NCI-H524 (cell line): Measurements from ENCODE around the gene ZFR.
A peak's percentile ranks its signal among the peaks of the same experiment; 100 is the strongest.
"Not testable (repeated sequence)": the region's sequence is repeated elsewhere in the genome, so short reads cannot be mapped to it uniquely, and the experiment has no call there.

Experiments
- DNase-seq, 2 experiments: peaks; one replicate each; lab custom pipeline; 2025; lab: John Stamatoyannopoulos, UW

The ZFR gene

DNA sequence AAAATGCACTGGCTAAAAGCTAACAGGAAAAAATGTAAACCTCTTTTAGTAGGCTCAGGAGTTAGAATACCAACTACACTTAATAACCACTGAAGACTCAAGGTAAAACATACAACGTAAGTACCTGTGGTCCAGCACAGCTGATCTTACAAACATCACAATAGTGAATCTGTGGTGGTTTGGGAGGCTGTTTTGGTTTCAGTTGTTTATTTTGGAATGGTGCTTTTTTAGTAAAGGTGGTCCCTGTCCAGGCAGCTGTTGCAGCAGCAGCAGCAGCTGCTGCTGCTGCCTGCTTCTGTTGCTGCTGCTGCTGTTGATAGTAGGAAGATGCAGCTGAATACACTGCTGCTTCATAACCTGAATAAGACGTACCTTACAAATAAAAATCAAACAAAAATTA is 37.9 kb downstream of the ZFR start:
- no peak for DNase-seq

DNA sequence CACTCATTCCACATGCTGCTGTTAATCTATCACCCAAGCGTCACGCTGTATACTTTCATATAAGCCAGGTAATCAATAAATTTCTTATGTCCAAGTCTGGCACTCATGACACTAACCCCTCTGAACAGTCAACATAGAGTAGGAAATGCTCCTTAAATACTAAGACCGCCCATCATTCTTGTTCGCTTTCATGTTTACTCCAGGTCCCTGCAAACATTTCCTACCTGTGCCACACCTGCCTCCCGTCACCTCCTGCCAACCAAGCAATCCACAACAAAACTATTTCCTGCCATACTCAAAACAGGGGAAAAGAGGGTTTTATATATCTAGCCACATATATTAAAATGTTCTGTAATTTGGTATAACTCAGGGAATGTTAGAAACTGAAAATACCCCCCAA is 39.0 kb downstream of the ZFR start:
- no peak for DNase-seq

DNA sequence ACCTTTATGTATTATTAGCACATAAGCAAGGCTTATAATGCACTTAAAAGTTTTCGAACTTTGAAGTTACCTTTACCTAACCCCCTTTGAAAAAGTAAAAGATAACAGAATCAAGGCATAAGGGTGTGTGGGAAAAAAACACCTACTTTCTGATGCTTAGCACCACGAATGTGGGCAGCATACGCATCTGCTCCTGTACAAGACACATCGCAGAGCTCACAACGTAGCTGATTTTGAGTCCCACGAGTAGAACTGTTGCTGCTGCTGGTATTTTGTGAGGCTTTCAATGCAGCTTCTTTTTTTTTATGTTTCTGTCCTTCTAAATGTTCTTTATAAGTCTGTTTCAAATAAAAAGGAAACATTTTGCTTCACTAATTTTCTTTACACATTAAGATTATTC is 40.8 kb downstream of the ZFR start:
- no peak for DNase-seq

DNA sequence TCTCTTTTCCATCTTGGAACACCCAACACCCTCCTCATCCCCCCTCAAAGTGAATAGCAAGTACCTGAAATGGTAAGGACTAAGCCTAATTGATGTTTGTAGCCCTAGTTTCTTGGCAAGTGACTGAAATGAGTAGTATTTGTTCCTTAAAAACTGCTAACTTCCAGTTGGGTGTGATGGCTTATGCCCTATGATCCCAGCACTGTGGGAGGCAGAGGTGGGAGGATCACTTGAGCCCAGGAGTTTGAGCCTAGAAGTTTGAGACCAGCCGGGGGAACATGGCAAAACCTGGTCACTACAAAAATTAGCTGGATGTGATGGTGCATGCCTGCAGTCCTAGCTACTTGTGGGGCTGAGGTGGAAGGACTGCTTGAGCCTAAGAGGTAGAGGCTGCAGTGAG is 44.1 kb downstream of the ZFR start:
- no peak for DNase-seq

DNA sequence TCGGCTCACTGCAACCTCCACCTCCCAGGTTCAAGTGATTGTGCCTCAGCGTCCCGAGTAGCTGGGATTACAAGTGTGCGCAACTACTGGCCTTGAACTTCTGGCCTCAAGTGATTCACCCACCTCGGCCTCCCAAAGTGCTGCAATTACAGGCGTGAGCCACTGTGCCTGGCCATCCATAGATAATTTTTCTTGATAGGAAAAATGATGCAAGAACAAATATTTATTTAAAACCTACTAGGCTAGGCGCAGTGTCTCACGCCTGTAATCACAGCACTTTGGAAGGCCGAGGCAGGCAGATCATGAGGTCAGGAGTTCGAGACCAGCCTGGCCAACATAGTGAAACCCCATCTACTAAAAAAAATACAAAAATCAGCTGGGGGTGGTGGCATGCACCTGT is 45.8 kb downstream of the ZFR start:
- DNase-seq = not testable (repeated sequence)

DNA sequence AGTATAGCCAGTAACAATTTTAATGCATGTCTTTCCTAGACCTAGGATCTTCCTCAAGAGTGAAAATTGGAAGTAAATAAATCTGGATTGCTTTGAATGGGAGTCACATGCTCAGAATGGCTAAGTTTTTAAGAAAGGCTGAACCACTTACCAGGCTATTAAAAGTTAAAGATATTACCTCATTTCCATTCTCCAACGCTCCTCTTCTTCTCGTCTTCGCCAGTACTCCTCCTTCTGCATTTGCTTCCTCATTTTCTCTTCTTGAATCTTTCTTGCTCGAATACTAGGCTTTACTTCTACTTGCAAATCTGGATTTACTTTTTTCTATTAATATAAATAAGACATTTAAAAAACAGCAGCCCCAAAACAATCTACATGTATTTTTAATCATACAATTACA is 49.6 kb downstream of the ZFR start:
- DNase-seq = no peak

DNA sequence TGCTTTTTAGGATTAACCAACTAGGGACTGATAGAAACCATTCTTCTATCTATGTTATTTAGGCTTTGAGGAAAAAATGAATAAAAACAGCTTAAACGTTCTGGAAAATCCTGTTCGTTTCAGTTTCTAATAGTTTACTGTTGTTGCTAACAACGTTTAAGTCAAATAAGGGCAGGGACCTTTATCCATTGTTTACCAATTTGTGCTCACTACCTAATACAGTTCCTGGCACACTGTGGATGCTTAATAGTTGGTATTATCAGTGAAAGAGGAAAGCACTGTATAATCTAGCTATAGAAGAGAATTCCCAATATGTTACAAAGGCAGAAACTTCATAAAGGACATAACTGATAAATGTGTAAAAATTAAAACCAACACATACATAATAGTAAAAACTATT is 52.5 kb downstream of the ZFR start:
- no peak for DNase-seq

DNA sequence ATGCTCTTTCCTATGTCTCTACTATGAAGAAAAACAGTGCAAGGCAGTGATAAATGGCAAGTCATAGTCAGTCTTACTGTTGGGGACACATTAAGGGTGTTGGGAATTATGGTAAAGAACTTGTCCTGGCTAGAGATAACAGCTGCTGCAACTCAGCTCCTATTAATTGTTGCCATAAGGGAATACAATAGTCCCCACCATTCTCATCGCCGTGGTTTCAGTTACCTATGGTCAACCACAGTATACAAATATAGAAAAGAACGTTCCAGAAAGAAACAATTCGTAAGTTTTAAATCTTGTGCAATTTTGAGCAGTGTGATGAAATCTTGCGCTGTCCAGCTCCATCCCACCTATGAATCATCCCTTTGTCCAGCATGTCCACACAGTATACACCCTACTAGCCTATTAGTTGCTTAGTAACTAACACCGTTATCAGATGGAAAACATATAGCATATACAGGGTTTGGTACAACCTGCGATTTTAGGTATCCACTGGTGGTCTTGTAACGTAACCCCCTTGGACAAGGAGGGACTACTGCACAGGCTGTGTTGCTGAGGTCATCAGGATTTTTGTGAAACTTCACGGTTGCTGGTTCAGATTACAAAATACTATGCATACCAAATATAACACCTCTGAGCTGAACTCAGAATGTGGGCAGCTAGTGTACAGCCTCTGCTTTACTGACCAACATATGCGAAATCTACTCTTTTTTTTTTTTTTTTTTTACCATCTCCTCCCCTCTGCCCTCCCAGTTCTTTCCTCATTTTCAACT is 53.5 kb downstream of the ZFR start:
- peak in 1 of 2 experiments; percentile 10 for DNase-seq

DNA sequence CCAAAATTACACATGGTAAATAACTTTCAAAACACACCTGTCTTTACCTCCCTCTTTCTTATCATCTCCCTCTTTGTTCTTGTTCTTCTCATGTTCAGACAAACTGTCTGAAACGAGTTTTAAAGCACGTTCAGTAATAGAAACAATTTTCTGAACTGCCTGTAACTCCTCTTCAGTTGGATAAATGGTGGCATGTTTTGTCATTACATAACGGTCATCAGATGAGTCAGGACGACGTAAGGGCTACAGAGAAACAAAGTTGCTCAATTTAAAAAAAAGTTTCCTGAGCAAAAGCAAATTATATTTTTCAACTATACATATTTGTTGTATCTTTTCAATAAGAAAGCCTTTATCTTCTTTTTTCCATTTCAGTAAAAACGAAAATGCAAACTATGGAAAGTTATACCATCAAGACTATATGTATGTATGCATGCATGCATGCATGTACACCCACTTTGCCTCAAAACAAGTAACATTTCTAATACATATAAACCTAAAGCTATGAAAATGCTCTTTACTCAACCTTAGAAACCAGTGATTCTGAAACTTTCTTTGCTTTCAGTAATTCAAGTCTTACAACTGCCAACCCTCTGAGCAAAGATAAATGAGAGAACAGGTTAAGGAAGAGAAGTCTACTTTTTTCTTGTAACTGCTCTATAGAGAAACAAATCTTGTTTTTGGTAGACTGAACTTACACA is 56.0 kb downstream of the ZFR start:
- DNase-seq = no peak

DNA sequence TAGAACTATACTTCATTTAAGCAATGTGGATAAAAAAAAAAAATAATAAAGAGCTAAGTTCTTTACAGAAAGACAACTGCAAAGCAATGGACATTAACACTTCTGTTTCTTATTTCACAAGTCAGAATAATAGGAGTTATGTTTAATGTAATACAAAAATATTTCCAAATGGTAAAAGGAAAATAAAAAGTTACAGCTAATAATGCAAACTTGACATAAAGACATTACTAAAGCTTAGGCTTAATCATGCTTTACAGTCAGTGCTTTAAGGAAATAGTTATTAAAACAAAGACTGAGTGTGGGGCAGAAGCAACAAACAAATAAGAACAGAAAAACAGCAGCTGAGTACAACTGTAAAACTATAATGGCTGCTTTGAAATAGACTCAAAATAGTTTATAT is 56.7 kb downstream of the ZFR start:
- no peak for DNase-seq

DNA sequence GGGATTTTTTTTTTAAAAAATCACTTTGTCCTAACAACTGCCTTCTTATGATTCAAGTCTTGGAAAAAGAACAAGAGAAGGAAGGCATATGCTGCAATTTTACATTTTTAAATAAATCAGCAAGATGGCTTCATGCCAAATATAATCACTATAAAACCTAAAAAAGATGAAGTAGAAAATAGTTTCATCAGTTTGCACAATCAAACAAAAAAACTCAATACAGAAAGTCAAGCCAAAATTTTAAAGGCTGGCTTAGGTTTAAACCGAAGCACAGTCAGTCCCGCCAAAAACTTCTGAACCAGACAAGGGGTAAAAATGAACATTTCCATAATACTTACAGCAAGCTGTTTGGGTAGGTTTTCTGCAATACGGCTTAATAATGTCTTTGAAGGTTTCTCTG is 57.3 kb downstream of the ZFR start:
- DNase-seq = no peak

DNA sequence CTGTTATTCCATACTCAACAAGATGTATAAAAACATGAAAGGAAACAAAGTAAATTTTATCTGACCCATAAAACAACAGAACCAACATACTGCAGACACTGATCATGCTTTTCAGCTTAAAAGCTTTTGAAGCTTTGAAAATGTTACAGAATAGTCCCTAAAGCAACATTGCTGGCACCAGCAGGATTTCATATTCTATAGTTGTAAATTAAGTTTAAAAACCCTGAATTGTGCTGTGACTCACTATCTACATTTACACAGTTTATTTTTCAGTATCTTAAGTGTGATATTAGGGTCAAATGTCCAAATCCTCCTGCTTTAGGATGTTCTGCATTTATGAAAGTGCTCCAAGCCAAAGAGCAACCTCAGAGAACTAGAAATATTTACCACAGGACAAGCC is 59.9 kb downstream of the ZFR start:
- DNase-seq = no peak

DNA sequence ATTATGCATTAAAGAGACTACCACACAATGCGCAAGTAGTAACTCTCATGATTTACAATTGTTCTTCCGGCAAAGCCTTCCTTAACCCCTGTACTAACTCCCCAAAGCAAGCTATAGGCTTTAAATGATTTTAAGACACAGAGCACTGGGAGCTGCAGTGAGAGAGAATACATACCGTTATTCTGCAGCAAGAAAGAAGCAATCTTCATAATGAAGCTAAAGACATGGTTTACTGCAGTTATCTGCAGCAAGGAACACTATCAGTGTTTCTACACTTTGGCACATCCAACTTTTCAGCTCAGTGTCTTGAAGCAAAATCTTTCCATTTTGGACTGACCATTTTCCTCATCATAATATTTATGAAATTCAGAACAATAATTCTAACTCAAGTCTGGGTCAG is 61.0 kb downstream of the ZFR start:
- no peak for DNase-seq

DNA sequence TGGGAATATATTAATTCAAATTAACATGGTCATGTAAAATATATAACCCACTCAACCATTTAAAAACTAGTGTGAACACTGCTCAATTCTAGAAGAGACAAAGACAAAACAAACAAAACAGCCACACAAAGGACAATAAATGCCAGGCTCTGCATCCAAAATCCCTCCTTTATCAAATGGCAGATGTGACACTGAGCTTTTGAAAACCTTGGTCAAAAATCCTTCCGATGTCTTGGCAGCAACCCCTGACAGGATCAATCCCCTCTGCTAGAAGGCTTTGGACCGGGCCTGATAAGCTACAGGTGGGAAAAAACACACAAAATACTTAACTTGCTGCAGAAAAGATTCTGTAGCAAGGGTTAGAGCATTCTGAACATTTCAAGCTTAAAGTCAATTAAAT is 61.5 kb downstream of the ZFR start:
- DNase-seq = no peak

DNA sequence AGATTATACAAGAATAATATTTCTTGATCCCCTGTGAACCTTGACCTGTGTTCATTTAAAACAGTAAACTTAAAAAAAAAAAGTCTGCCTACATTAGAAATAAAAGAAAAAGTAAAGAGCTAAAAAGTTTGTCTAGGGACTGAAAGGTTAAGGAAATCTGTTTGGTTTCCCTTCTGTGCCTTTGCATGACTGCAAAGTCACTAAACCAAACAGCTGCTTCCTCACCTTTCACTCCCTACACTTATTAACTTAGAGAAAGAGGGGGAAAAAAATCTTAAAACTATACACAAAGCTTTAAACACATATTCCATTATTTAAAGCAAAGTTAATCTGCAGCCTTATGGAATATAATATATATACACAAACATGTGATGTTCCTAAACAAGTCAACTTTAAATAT is 65.1 kb downstream of the ZFR start:
- no peak for DNase-seq

DNA sequence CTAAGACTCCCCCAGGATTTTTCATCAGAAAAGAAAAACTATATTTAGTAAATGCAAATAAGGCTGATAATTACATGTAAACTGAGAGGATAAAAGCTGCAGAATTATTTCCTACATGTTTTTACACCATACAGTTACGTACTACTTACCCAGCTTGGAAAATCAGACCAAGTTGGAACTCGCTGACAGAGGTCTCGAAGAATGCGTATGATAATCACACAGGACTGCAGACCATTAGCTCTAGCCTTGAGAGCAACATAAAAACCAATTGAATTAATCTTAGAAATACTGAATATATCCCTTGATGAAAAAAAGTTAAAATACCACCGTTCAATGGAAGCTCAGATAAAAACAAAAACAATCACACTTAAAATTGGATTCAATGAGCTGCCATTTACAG is 65.6 kb downstream of the ZFR start:
- no peak for DNase-seq

DNA sequence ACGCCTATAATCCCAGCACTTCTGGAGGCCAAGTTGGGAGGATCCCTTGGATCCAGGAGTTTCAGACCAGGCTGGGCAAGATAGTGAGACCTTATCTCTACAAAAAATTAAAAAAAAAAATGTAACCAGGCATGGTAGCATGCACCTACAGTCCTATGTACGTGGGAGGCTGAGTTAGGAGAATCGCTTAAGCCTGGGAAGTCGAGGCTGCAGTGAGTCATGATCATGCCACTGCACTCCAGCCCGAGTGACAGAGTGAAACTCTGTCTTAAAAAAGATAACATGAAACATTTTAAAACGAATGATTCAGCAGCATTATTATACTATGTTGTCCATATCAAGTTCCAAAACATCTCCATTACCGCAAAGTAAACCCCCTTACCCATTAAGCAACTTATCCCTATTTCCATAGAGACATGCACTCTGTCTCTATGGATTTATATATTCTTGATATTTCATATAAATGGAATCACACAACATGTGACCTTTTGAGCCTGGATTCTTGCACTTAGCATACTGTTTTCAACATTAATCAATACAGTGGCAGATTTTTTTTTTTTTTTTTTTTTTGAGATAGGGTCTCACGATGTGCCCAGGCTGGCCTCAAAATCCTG is 74.9 kb downstream of the ZFR start:
- DNase-seq = no peak

DNA sequence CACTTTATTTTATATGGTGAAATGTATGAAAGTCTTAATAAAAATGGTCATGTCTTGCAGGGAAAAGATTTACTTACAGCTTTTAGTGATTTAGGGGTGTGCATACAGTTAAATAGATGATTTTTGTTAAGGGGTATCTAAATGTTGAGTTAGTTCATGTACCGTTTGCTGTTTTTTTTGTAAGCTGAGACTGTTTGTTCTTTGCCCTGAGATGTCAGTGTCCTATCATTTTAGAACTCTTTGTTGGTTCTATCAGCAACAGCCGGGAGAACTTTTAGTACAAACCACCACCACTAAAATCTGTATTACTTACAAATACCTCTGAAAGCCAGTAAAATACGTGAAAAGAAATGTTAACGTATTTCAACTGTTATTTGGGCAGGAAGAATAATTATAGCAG is 75.5 kb downstream of the ZFR start:
- no peak for DNase-seq

DNA sequence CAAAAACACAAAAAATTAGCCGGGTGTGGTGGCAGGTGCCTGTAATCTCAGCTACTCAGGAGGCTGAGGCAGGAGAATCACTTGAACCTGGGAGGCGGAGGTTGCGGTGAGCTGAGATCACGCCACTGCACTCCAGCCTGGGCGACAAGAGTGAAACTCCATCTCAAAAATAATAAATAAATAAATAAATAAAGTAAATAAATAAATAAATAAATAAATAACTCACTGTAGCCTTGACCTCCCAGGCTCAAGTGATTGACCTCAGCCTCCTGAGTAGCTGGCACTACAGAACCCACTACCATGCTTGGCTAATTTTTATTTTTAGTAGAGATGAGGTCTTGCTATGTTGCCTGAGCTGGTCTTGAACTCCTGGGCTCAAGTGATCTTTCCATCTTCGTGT is 77.3 kb downstream of the ZFR start:
- DNase-seq = not testable (repeated sequence)

DNA sequence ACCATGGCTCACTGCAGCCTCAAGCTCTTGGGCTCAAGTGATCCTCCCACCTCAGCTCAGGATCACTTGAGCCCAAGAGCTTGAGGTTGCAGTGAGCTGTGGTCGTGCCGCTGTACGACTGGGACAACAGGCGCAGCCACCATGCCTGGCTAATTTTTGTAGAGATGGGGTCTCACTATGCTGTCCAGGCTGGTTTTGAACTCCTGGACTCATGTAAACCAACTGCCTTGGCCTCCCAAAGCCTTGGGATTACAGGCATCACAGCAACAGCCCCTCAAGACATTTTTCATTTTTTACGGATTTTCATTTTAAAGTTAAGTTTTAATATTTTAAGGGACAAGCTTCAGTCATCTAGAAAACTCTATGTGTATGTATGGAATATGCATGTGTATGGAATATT is 78.9 kb downstream of the ZFR start:
- DNase-seq = no peak

DNA sequence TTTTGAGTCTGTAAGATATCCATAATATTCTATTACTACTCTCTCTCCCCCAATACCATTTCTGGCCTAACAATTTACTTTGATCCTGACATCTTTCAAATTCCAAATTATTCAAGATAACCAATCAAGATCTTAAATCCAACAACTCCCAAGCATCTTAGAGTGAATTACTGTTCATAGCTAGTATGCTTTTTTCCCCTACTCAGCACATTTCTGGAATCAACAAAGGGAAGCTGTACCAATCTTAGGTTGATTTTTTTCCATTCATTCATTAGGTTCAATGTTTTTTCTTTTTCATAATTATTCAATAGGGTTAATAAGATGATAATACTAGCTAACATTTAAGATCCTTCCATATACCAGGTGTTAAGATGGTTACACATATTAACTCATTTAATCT is 81.5 kb downstream of the ZFR start:
- DNase-seq = no peak

DNA sequence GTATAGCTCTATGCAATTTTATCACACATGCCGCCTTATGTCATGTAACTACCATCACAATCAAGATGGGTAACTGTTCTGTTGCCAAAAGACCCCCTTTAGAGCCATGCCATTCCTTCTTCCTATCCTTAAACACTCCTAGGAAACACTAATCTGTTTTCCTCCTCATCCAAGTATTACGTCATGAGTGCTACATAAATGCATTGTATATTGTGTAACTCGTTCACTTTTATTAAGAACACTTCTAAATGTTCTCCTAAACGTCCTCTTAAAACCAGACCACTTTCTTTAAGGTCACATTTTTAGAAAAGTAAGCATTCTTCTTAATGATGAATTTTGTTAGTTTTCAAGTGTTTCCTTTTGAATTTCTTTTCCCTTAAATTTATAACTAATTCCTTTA is 82.0 kb downstream of the ZFR start:
- DNase-seq = no peak

DNA sequence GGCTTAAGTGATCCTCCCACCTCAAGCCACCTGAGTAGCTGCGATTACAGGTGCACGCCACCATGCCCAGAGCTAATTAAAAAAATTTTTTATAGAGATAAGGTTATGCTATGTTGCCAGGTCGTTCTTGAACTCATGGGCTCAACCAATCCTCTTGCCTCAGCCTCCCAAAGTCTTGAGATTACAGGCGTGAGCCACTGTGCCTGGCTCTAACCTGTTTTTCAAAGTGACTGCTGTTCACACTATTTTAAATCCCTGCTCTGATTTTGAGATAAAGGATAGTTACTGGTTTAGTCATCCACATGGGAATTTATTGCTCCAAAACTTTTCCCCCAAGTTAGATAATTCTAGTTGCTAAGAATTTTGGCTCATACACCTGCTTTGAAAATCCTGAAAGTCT is 83.6 kb downstream of the ZFR start:
- no peak for DNase-seq

DNA sequence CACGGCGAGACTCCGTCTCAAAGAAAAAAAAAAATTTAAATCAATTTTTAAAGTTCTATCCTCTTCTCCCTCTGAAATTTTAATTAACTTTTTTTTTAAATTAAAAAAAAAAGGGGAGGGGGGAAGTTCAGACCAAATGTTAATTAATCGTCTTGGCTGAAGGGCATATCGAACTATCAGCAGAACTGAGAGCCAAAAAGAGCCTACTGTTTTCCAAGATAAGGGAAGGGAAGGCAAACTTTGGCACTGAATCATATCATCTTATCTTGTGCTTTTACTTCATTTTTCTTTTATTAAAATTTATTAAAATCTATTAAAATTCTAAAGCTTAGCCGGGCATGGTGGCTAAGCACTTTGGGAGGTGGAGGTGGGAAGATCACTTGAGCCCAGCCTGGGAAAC is 85.9 kb downstream of the ZFR start:
- DNase-seq = no peak
